H1 (cell line): Measurements from ENCODE around the gene DCP1A. TPM values are rescaled to one million over a fixed set of nuclear protein-coding genes. Genes with fewer than 3 reads are reported as not detected.

Source experiments
- ASH2L ChIP-seq: fragments of 200-600, 300-600 bp; sonication (generic); IDR thresholded peaks from one replicate; pipeline ENCODE4 v1.7.1; 2017; ENCODE audit warnings: low read length
- CHD7 ChIP-seq: fragments of 300-600 bp; sonication (generic); IDR thresholded peaks from 2 replicates; pipeline ENCODE4 v1.7.1; 2012; ENCODE audit warnings: low read length, moderate library complexity, mild to moderate bottlenecking, inconsistent platforms; ENCODE audit not compliant: insufficient replicate concordance
- CTBP2 ChIP-seq: IDR thresholded peaks from 2 replicates; pipeline ENCODE4 v1.7.0; 2011; ENCODE audit warnings: borderline replicate concordance, mild to moderate bottlenecking, moderate library complexity, mixed read lengths, low read length; ENCODE audit not compliant: insufficient read depth, insufficient read length
- EZH2 ChIP-seq: fragments of 200-600 bp; sonication (generic); IDR thresholded peaks from 2 replicates; pipeline ENCODE4 v1.7.1; 2012; ENCODE audit warnings: low read depth, mild to moderate bottlenecking, moderate library complexity, low read length, inconsistent platforms; ENCODE audit not compliant: severe bottlenecking
- HDAC2 ChIP-seq, 2 experiments: fragments of 300-600 bp in 1 of 2; sonication (generic) in 1 of 2; IDR thresholded peaks; 2 replicates each; pipeline ENCODE4 v1.6.1; 2011 to 2012; ENCODE audit warnings: low read depth in 2 of 2, low read length in 2 of 2, mild to moderate bottlenecking in 2 of 2, moderate library complexity in 2 of 2, borderline replicate concordance in 1 of 2, inconsistent platforms in 1 of 2
- NRF1 ChIP-seq: IDR thresholded peaks from 2 replicates; pipeline ENCODE4 v1.6.1; 2011; ENCODE audit warnings: mild to moderate bottlenecking, low read depth, low read length, improper control_type of control experiment
- TAF7 ChIP-seq: optimal IDR thresholded peaks from 2 replicates; pipeline ENCODE3; 2011; ENCODE audit warnings: low read depth, mild to moderate bottlenecking, inconsistent platforms, low read length, moderate library complexity, borderline replicate concordance
- TBP ChIP-seq: IDR thresholded peaks from 2 replicates; pipeline ENCODE4 v1.6.1; 2011; ENCODE audit warnings: low read depth, low read length, improper control_type of control experiment
- TEAD4 ChIP-seq: IDR thresholded peaks from 2 replicates; pipeline ENCODE4 v1.6.1; 2012; ENCODE audit warnings: low read depth, low read length, inconsistent platforms, mixed read lengths
- polyA plus RNA-seq, 7 experiments: library from polyadenylated mRNA; depleted of rRNA in 3 of 7; stranded (reverse) in 5 of 7; unstranded in 2 of 7; fragments of >200 nt in 5 of 7; fragments of 200-250 nt in 2 of 7; gene quantifications; 1 replicate in 5 of 7; 2 replicates in 1 of 7; 4 replicates in 1 of 7; pipeline versions ENCODE4 v1.2.1 to v1.2.3, GENCODE V29; 2011 to 2013; ENCODE audit warnings: missing spikeins in 2 of 7, mixed read lengths in 2 of 7
- total RNA-seq: library from RNA; stranded (reverse); fragmentation: NEBNext Ultra II Directional; extraction: Animal tissue kit (Norgen Biotek cat#: 25700); gene quantifications from 2 replicates; pipeline ENCODE4 v1.2.1, GENCODE V29; 2021

The DCP1A gene
- total and polyA plus RNA-seq, 2 of the 8 experiments (the other 6 are each of a cell fraction or from before 2014, with no cell fraction given): 13.2 to 15.9 TPM

- TF ChIP-seq CTBP2 (no peak), NRF1 (no peak), TEAD4 (no peak), EZH2 (no peak), CHD7 (peak; percentile 66), TAF7 (no peak), ASH2L (peak; percentile 83), TBP (no peak), HDAC2 (IDR thresholded peaks at IDR 0.05; ENCODE audit: borderline replicate concordance in 1 of 2, low read depth in 2 of 2, low read length in 2 of 2) (0 out of 4 replicates have a peak, but pooled peaks have one; percentile 16 to 21)
These were observed 60.6 kb downstream of the DCP1A start (continued) for GRCh38 chr3:53286727-53287126.
